Gastroesophageal sphincter (tissue), 3 donors: ENCODE measurements around the gene MACROD2.

ENCODE experiments used
- EP300 ChIP-seq: sonication (generic); formaldehyde crosslinking; IDR thresholded peaks from one replicate; pipeline ENCODE4 v1.6.1; 2017; ENCODE audit warnings: antibody characterized with exemption, mild to moderate bottlenecking
- POLR2A ChIP-seq, 2 donors: fragments of 450-650 bp; IDR thresholded peaks; one replicate each; pipeline ENCODE4 v1.6.1; 2017; ENCODE audit warnings: antibody characterized with exemption in 2 of 2, mild to moderate bottlenecking in 2 of 2, moderate library complexity in 1 of 2
- TF ChIP-seq, protein P1 (sequence below), 4 experiments: fragments of 200-600 bp in 2 of 4; fragments of 450-650 bp in 2 of 4; sonication (generic) in 1 of 4; IDR thresholded peaks; one replicate each; pipeline ENCODE4 v1.5.1; 2017 to 2019; ENCODE audit warnings: antibody characterized with exemption in 4 of 4, mild to moderate bottlenecking in 2 of 4, moderate library complexity in 2 of 4

GRCh38 chr20:15867899-15868298, 1872.6 kb downstream of the MACROD2 start:
- TF ChIP-seq, protein P1, sequence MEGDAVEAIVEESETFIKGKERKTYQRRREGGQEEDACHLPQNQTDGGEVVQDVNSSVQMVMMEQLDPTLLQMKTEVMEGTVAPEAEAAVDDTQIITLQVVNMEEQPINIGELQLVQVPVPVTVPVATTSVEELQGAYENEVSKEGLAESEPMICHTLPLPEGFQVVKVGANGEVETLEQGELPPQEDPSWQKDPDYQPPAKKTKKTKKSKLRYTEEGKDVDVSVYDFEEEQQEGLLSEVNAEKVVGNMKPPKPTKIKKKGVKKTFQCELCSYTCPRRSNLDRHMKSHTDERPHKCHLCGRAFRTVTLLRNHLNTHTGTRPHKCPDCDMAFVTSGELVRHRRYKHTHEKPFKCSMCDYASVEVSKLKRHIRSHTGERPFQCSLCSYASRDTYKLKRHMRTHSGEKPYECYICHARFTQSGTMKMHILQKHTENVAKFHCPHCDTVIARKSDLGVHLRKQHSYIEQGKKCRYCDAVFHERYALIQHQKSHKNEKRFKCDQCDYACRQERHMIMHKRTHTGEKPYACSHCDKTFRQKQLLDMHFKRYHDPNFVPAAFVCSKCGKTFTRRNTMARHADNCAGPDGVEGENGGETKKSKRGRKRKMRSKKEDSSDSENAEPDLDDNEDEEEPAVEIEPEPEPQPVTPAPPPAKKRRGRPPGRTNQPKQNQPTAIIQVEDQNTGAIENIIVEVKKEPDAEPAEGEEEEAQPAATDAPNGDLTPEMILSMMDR (IDR thresholded peaks at IDR 0.05), result no peak
- no peak for TF ChIP-seq POLR2A (IDR thresholded peaks at IDR 0.05)
- no peak for TF ChIP-seq EP300
